ENCODE data around the gene C22orf39. TPM values are rescaled to one million over a fixed set of nuclear protein-coding genes. Genes with fewer than 3 reads are reported as not detected.

Gene C22orf39
- total and polyA plus RNA-seq, 12 donors, result 27.0 to 72.5 (median 44.4) TPM

GRCh38 chr22:19490628-19491230 lies 43.2 kb upstream of the C22orf39 start:
- Histone ChIP-seq H3K4me3 (no peak overlapping the region), H3K27me3 (no peaks in the 10 kb centered on the region), H3K9me3 (replicated peaks in 1 of 3) (no peaks in the 10 kb centered on the region), H3K4me1 (replicated peaks in 1 of 2) (no peaks in the 10 kb centered on the region), H3K27ac (no peak overlapping the region), H3K36me3 (replicated peaks in 1 of 2) (no peaks in the 10 kb centered on the region)
- intact Hi-C loops (cut with DNase I), result no loop called here
- TF ChIP-seq POLR2A (IDR thresholded peaks at IDR 0.05) (no peak), CTCF (IDR thresholded peaks at IDR 0.05) (no peak)
- 92 to 99% (median 95%) methylated on average over 5 of the region's 5 CpGs for WGBS, 4 donors
- DNase-seq, result no peak

- Histone ChIP-seq H3K4me1 (replicated peaks in 1 of 2) (no peaks in the 10 kb centered on the region), H3K36me3 (replicated peaks in 1 of 2) (no peaks in the 10 kb centered on the region), H3K27ac (no peak overlapping the region), H3K27me3 (no peaks in the 10 kb centered on the region), H3K9me3 (replicated peaks in 1 of 3) (no peaks in the 10 kb centered on the region), H3K4me3 (no peak overlapping the region)
- intact Hi-C loops (cut with DNase I), result loop anchor here in 1 of 2 donors (10.0 kb wide), 1 partner anchor 136 kb away; no protein-coding TSS in a partner anchor
- WGBS, 4 donors, result 79 to 82% (median 80%) methylated on average over 7 of the region's 7 CpGs
- peak in 3 of 7 donors; percentile 27 to 30 (median 28) for DNase-seq
- no peak for TF ChIP-seq POLR2A (IDR thresholded peaks at IDR 0.05)
- TF ChIP-seq CTCF (IDR thresholded peaks at IDR 0.05), result no peak
Measured at GRCh38 chr22:19488884-19489843, 41.7 kb upstream of the C22orf39 start.

GRCh38 chr22:19488285-19488684 lies 40.8 kb upstream of the C22orf39 start:
- Histone ChIP-seq H3K27ac (no peak overlapping the region), H3K4me1 (replicated peaks in 1 of 2) (no peaks in the 10 kb centered on the region), H3K36me3 (replicated peaks in 1 of 2) (no peaks in the 10 kb centered on the region), H3K4me3 (no peak overlapping the region), H3K27me3 (no peaks in the 10 kb centered on the region), H3K9me3 (replicated peaks in 1 of 3) (no peaks in the 10 kb centered on the region)
- WGBS, 4 donors, result 93 to 100% (median 97%) methylated on average over 2 of the region's 2 CpGs; no CpG with 5 or more reads in 1 of the 4 donors
- DNase-seq, result no peak
- intact Hi-C loops (cut with DNase I), result loop anchor here in 1 of 2 donors (10.0 kb wide), 1 partner anchor 137 kb away; no protein-coding TSS in a partner anchor
- TF ChIP-seq POLR2A (IDR thresholded peaks at IDR 0.05) (no peak), CTCF (IDR thresholded peaks at IDR 0.05) (no peak)
